ENCODE data around the gene ANKRD6. TPM values are rescaled to one million over a fixed set of nuclear protein-coding genes. Genes with fewer than 3 reads are reported as not detected.

Gene ANKRD6
- total and polyA plus RNA-seq, 2 donors (not counting 3 experiments of a cell fraction or from before 2014, with no cell fraction given), result 3.4 to 9.6 TPM

- H3K4me2 ChIP-seq (ENCODE audit: insufficient read depth, low read length), result no peak overlapping the region
- no peaks in the 10 kb centered on the region for H3K36me3 ChIP-seq (ENCODE audit: control insufficient read depth in 2 of 2, extremely low read depth in 1 of 2, insufficient read depth in 2 of 2, low read length in 2 of 2)
- H3K4me3 ChIP-seq (replicated peaks in 1 of 3; ENCODE audit: insufficient read depth in 1 of 3, low read depth in 1 of 3, low read length in 3 of 3), result no peak overlapping the region
- H3K9me3 ChIP-seq (replicated peaks; ENCODE audit: control insufficient read depth, insufficient read depth, low read length), result no peaks in the 10 kb centered on the region
- no peaks in the 10 kb centered on the region for H3K9me1 ChIP-seq (replicated peaks; ENCODE audit: control insufficient read depth, extremely low read depth, insufficient read depth, low read length)
- H2AFZ ChIP-seq (ENCODE audit: low read depth, low read length), result no peak overlapping the region
- no TSS peak for BruUV-seq (replicated peaks)
- no peaks in the 10 kb centered on the region for H4K20me1 ChIP-seq (replicated peaks; ENCODE audit: control insufficient read depth, extremely low read depth, insufficient read depth, low read length)
- FAIRE-seq (no peak), DNase-seq (ENCODE audit: low read depth, low spot score) (no peak)
- no peak overlapping the region for H3K9ac ChIP-seq (replicated peaks; ENCODE audit: extremely low read depth, insufficient read depth, low read length)
- no peaks in the 10 kb centered on the region for H3K27me3 ChIP-seq (ENCODE audit: control insufficient read depth in 2 of 2, insufficient read depth in 2 of 2, low read length in 2 of 2)
- H3K4me1 ChIP-seq (ENCODE audit: control insufficient read depth, extremely low read depth, insufficient read depth, low read length), result no peaks in the 10 kb centered on the region
- H3K27ac ChIP-seq (ENCODE audit: insufficient read depth, low read depth, low read length), result no peak overlapping the region
- intact Hi-C loops (cut with micrococcal nuclease) (no loop called here), dilution Hi-C loops (cut with MboI; ENCODE audit: extremely low pct_ligation_motif_present, low sequenced_read_pairs) (no loop called here)
- no peaks in the 10 kb centered on the region for H3K79me2 ChIP-seq (ENCODE audit: control insufficient read depth, insufficient read depth, low read length)
- CTCF ChIA-PET, result no interaction called here
- POLR2A ChIA-PET, result no interaction called here
- TF ChIP-seq FOS (IDR thresholded peaks at IDR 0.05; ENCODE audit: borderline replicate concordance, insufficient read depth, low read length) (no peak), POLR2A (IDR thresholded peaks at IDR 0.05; ENCODE audit: low read depth, low read length) (no peak), CTCF (IDR thresholded peaks at IDR 0.05; ENCODE audit: extremely low read depth in 1 of 2, insufficient read depth in 1 of 2, low read depth in 1 of 2, low read length in 2 of 2) (no peak), GATA2 (IDR thresholded peaks at IDR 0.05; ENCODE audit: insufficient read depth, insufficient read length, low read depth, low read length) (no peak), POLR2AphosphoS5 (IDR thresholded peaks at IDR 0.05; ENCODE audit: insufficient read depth, low read depth, low read length) (no peak), MYC (IDR thresholded peaks at IDR 0.05; ENCODE audit: low read depth, low read length) (no peak), EZH2 (IDR thresholded peaks at IDR 0.05; ENCODE audit: borderline replicate concordance, low read depth, low read length, severe bottlenecking) (no peak), JUN (IDR thresholded peaks at IDR 0.05; ENCODE audit: borderline replicate concordance, insufficient read depth, insufficient read length, low read depth) (no peak)
- TF ChIP-seq, protein P1, sequence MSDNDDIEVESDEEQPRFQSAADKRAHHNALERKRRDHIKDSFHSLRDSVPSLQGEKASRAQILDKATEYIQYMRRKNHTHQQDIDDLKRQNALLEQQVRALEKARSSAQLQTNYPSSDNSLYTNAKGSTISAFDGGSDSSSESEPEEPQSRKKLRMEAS (IDR thresholded peaks at IDR 0.05; ENCODE audit: insufficient read depth, insufficient read length), result no peak
Observed at GRCh38 chr6:89580997-89581666, 148.2 kb downstream of the ANKRD6 start.
